GDM1 (cell line): ENCODE results near the gene CFAP77.

ENCODE experiments used
- DNase-seq: peaks from one replicate; lab custom pipeline; 2025; lab: John Stamatoyannopoulos, UW

CFAP77 gene

DNA sequence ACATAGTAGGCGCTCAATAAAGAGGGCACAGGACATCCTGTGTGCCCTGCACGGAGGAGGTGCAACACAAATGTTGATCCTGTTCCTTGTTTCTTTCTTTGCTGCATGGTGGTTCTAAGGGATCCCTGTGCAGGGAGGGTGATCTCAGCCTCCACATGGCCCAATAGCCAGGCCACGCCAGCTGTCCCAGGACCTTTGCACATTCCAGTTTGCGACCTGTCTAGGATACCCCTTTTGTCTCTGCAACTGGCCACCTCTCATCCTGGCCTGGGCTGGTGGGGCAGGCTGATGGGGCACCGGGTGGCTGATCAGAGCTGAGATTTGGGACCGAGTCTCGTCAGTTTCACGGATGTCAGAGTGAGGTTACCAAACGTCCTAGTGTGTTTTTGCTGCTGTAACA is 79.5 kb downstream of the CFAP77 start:
- no peak for DNase-seq

GRCh38 chr9:132494857-132495256 is 84.8 kb downstream of the CFAP77 start:
- DNase-seq, result no peak

- no peak for DNase-seq
Measured at GRCh38 chr9:132497731-132498130, 87.7 kb downstream of the CFAP77 start.

GRCh38 chr9:132498531-132499210 is 88.7 kb downstream of the CFAP77 start:
- no peak for DNase-seq

GRCh38 chr9:132499251-132499650 is 89.2 kb downstream of the CFAP77 start:
- DNase-seq, result no peak

DNA sequence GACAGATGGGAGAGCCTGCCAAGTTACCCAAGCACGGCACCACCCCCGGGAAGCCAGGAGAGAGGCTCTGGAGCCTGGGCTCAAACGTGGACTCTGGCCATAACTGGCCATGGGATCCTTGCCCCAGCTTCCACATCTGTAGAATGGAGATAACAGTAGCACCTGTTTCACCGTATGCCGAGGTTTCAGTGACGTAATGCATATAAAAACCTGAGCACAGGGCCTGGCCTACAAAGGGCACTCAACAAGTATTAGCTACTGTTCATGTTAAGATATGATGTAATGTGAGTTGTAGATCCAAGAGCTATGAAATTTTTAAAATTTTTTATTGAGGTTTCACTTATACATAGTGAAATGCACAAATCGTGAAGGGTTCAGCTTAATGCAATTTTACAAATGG is 90.2 kb downstream of the CFAP77 start:
- DNase-seq, result no peak

DNA sequence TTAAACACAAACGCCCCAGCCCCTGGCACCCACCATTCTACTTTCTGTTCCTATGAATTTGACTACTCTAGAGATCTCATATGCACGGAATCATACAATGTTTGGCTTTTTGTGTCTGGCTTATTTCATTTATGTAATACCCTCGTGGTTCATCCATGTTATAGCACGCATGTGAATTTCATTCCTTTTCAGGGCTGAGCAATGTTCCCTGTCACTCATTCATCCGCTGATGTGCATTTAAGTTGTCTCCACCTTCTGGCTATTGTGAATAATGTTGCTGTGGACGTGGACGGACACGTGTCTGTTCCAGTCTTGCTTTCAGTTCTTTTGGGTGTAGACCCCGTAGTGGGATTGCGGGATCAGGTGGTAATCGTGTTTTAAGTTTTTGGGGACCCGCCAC is 92.5 kb downstream of the CFAP77 start:
- no peak for DNase-seq

GRCh38 chr9:132503116-132503515 is 93.1 kb downstream of the CFAP77 start:
- no peak for DNase-seq

DNA sequence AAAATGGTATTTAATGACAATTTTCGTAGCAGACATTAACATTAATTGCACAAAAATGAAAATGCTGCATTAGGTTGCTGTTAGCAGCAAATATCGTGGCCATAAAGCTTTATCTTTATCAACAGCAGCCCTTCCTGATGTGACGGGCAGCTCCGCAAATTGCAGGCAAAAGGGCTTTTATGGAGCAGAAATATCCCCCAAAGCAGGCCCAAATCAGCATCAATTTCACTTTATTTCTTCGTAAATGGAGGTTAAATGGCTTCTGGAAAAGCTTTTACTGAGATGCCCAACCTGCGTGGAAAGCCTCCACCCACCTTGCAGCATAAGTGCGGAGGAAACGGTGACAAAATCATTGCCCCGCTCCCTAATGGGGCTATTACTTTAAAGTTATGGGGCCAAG is 94.5 kb downstream of the CFAP77 start:
- no peak for DNase-seq

DNA sequence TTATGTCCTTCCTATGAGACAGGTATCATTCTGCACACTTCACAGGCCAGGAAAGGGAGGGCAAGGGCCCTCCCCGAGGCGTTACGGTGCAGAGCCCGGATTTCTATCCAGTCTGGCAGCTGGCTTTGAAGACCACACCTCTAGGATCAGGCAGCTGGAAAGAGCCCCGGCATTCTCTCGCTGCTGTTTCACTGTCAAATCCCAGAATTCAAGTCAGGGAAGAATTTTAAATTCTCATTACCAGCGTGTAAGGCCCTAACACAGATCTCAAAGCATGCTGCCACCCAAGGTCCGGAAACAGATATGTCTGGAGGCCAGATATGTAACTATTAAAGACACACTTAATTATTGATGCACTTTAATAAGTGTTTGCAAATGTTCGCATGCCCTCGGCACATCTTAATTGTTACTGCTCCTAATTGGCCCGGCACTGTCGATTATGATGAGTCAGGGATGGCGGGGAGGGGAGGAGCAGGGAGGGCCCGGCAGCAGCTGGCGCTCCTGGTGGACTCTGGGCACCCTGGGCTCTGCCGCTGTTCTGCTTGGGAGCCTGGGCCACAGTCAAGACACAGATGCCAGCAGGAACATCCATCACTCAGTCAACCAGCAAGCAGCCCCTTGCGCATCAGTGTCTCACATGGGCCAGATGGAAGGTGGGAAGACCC is 96.1 kb downstream of the CFAP77 start:
- no peak for DNase-seq

DNA sequence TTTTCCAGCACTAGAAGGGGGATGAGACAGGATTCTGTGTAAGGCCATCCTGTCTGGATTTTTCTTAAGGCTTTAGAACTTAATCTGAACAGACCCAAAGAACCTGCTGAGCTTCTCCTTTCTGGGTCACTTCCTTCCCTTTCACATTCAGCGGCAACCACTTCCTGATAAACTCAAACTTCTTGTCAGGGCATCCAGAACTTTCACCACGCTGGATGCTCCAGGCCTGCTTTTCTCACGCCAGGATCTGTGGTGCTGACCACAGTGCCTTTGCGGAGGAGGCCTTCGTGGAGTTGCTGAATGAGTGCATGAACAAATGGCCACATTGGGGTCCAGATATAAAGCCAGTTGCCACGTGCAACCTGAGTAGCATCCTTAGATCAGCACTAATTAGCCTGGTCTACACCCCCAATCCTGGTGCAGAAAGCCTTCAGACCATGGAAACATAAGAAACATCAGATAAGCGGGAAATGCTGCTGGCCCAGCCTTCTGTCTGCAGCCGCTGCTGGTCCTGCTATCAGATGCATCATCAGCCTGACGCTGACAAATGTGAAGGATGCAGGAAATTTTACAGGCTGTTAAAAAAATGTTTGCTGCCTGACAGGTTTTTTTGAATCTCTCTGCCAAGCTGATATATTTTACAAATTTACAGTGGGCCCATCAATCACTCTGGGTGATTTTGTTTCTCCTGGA is 97.1 kb downstream of the CFAP77 start:
- DNase-seq, result no peak

- peak; percentile 44 for DNase-seq
Measured at GRCh38 chr9:132507670-132508469, 97.9 kb downstream of the CFAP77 start.

- DNase-seq, result no peak
Measured at GRCh38 chr9:132509928-132510874, 100.2 kb downstream of the CFAP77 start.

GRCh38 chr9:132511191-132511999 is 101.4 kb downstream of the CFAP77 start:
- DNase-seq, result no peak

- DNase-seq, result no peak
Measured at GRCh38 chr9:132513416-132513815, 103.4 kb downstream of the CFAP77 start.

DNA sequence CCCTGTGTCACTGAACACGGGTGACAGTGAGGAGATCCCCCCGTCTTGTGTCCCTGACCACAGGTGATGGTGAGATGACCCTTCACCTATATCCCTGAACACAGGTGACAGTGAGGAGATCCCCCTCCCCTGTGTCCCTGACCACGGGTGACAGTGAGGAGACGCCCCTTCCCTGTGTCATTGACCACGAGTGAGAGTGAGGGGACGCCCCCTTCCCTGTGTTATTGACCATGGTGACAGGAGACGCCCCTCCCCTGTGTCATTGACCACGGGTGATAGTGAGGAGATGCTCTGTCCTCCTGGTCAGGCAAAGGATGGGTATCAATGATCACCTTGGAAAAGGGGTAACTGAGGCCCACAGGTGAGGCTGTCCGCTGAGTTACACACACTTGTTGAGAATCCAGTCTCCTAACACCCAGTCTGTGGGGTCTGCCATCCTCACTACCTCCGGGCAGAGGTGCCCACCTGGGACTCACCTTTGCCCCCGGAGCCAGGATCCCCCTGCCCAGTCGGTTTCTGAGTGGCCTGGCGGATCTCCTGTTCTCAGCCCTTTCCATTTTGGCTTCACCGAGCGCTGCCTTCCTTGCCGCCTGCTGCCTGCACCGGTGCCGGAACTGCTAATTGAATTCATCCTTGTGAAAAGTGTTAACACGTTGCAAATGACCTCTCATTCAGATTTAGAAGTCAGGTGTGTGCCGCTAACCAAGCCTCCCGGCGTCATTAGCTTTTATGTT is 104.2 kb downstream of the CFAP77 start:
- DNase-seq, result no peak

GRCh38 chr9:132514821-132515220 is 104.8 kb downstream of the CFAP77 start:
- DNase-seq, result no peak

DNA sequence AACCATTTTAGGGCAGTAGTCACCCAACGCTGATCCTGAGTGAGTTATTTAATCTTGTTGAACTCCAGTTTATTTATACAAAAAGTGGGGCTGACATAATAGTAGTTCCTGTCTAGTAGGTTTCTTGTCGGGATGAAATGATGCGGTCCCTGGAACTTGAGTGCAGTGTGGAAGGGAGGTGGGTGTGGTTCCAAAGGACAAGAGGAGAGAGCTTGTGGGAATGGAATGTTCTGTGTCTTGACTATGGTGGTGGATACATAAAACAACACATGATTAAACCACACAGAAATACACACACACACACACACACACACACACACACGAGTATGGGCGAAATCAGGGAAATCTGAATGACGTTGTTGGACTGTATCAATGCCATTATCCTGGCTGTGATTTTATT is 106.3 kb downstream of the CFAP77 start:
- DNase-seq, result no peak

GRCh38 chr9:132516911-132517310 is 106.9 kb downstream of the CFAP77 start:
- DNase-seq, result no peak
